Ammon's horn (tissue), 1 donor: ENCODE results near the gene IGLL5.

ENCODE experiments used
- DNase-seq: peaks from one replicate; pipeline ENCODE4 v3.0.0-alpha.2; 2016; ENCODE audit warnings: low spot score

IGLL5 gene

DNA sequence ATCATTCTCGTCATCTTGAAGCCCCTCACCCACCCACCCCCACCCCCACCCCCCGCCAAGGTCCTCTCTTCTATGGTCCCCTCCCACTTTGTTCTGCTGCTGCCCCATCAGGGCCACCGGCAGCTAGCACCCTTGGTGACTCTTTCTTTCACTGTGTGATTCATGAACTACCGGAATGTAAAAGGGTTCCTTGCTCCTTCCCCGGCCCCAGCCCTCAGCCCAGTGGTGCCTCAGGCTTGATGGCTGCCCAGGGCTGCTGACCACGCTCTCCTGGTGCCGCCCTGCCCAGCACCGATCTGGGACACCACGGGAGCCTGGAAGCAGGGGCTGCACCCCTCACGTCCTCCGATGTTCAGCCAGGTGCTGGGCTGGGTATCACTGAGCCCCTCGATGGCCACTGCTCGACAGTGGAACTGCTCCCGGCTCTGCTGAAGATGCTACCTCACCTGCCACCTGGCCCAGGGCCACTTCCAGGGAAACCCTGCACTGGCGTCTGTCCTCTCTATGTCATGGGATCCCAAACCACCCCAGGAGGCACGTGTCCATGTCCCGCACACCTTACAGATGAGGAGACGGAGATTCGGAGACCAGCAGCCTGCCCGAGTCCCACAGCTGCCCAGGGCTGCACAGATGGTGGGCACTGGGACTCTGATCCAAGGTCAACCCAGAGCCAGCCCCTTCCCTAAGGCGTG lies 39.7 kb downstream of the IGLL5 start:
- no peak for DNase-seq

- no peak for DNase-seq
Observed at GRCh38 chr22:22927888-22928665, 40.5 kb downstream of the IGLL5 start.

DNA sequence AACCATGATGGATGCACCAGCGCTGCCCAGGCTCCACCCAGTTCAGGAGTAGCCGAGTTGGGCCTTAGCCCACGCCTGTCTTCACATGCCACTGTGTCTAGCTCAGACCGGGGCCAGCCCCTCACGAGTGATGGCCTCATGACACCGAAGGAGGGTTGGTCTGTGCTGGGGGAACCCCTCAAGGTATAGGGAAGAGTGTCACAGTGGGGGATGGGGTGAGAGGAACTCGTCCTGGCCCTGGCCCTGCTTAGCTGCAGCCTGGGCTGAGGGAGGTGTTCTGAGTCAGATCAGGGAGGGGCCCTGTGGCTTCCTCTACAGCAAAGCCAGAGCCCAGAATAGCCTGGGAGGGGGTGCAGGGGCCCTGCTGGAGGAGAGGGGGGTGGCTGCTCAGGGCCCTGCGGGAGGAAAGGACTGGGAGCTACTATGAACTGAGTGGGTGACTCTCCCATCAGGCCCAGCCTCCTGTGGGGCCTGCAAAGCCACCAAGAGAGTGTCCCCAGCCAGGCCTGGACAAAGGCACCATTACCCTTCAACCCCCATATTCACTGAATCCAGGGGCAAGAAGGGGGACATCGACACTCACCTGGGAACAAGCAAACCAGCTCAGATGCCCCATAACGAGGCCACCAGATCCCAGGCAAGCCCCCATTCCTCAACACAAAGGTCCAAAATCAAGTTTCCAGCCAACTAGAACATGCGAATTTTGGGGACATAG lies 41.2 kb downstream of the IGLL5 start:
- DNase-seq: no peak

DNA sequence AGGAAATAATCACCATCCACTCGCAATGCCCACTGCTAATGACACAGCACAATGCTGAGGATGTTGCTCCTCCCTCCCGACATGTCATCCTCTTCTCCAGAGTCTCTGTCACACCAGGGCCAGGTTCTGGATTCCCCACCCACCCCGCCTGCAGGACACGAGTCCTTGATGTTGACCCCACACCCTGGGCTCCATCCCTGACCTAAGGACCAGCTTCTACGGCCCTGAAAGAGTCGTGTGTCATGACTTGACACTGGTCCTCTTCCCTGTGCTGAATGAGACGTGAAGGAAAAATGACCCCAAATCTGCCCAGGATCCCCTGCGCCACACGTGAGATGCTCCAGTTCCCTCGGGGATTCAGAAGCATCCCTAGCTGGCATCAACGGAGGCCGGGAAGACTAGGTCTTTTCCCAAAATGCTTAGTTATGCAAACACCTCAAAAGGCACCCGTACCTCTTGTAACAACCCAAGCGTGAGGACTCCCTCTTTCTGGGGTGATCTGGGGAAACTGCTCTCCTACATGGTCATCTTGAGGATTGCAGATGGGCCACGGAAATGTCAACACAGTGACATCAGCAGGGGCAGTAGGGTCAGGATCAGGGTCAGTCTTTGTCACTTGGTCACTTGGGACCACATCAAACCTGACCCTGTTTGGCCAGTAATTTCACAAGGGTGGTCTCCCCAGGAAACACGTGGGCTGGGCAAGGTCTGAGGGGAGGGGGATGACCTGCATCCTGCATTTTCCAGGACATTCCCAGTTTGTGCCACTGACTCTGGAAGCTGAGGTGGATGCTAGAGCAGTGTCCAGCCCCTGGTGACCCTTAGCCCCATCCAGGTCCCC lies 42.0 kb downstream of the IGLL5 start:
- no peak for DNase-seq

DNA sequence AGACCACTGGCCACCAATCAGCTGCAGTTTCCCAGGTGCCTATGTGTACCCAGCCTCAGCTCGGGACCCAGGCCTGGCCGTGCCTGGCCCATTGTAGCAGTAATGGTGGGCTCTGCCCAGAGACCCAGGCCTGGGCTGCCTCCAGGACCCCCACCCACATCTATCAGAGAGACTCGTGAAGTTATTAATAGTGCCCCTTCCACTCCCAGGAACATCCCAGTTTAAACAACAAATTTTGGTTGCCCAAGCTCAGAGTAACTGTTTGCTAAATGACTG lies 42.5 kb downstream of the IGLL5 start:
- no peak for DNase-seq

DNA sequence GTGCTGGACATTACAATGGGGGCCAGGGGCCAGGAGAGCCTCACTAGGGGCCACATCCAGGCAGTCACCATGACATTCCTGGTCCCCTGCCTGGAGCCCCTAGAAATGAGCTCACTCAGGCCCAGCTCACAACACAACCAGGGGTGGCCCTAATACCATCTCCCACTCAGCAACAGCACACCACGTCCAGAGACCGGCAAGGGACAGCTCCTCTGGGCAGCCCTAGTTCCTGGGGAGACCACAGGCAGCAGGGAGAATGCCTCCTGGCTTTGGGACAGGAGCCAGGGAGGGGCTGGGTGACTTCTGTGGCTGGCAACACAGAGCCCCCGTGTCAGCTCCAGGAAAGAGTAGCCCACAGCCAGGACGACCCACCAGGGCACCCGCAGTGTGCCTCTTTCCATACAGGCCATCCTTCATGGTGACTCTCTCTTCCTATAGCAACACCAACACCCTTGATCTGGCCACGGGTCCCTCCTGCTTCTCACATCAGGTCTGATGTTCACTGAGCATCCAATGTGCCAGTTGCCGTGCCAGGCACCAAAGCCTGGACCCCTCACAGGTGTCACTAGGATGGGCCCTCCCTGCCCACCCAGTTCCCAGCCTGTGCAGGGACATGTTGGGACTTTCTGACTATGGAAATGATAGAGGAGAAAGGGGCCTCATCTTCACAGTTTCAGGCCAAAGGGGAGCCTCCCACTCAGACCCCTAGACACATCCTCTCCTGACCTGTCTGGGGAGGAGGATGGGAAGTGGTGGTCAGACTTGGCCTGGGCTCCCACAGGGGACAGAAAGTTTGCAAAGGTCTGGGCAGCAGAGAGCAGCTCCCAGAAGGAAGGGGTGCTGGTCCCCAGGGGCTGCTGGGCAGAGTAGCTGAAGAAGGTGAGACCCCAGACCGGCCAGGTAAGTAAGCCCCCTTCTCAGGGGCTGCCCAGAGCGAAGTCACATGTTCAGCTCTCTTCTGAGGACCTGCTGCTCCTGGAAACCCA lies 43.2 kb downstream of the IGLL5 start:
- DNase-seq: no peak

- DNase-seq: no peak
Observed at GRCh38 chr22:22931557-22932270, 44.1 kb downstream of the IGLL5 start.

GRCh38 chr22:22932512-22932941 lies 44.9 kb downstream of the IGLL5 start:
- no peak for DNase-seq

GRCh38 chr22:22933100-22933806 lies 45.6 kb downstream of the IGLL5 start:
- DNase-seq: no peak

DNA sequence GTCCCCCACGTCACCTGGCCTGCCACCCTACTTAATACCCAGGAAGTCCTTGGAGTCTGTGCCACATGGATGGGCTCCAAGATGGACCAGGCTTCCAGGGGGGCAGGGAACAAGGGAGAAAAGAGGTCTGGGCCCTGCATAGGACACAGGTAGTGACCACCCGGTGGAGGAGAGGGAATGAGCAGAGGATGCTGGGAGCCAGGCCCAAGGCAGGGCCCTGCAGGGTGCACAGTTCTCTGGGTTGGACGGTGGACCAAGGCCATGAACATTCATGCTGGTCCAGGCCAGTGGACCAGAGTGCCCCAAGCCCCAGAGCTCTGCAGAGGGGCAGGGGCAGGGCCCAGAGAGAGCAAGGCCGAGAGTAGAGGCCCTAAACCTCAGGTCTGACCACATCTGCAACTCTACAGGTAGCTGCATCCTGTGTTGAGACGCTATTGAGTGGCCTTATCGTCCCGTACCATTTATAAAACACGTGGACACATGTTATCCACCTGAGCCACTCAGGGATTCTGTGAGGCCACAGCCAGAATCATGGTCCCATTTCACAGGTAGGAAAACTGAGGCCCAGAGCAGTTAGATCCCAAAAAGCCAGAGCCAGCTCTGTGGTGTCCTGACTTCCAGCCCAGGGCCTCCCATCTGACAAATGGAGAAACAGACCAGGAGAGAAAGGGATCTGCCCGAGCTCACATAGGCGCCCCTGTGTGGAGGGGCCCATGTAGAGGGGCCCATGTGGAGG lies 46.4 kb downstream of the IGLL5 start:
- DNase-seq: no peak

- DNase-seq: no peak
Observed at GRCh38 chr22:22934543-22935055, 47.0 kb downstream of the IGLL5 start.

DNA sequence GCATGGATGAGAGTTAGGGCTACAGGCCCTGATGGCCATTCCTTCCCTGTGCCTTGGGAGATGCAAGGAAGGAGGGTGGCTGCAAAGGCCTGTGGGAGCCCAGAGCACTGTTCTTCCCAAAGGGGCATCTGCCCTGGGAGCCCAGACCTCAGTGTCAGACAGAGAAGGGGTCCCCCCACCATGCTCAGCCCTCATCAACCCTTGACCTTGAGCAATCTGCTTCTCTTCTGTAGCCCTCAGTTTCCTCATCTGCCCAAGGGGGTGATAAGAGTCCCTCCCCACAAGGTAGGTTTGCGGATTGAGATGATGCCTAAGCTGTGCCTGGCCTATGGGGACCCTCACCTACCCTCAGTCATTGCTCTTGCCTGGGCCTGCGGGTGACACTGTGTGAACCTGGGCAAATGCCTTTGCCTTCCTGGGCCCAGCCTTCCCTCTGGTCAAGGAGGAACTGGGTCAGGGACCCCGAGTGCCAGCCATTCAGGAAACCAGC lies 47.5 kb downstream of the IGLL5 start:
- DNase-seq: no peak

GRCh38 chr22:22935546-22936157 lies 48.0 kb downstream of the IGLL5 start:
- no peak for DNase-seq

DNA sequence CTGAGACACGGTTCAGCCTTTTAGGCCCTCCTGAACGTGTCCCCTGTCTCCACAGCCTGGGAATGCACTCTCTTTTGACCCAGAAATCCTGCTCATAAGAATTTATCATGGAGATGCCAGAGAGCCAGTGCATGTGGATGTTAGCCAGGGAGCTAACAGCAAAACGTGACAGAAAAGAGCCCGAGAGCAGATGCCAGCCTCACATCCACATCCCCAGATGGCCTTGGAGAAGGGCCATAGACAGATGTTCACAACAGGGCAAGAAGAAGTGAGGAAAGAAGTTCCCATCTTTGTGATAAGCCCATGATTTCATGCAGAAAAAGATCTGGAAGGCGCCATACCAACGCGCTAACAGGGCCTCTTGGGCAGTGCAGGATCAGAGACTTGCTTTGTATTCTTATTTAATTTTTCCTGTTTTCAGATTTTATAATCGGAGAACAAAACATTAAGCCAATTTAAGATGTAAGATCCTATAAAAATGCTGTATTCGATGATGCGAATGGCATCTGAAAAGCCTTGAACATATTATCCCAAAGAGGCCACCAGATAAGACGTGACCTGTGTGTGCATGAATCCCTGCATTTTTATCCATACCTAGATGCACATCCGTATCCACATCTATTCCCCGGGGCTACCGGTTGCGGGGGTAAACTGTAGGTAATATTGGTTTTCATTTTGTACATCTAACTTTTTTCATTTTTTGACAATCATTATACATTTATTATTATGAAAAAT lies 48.7 kb downstream of the IGLL5 start:
- DNase-seq: no peak

GRCh38 chr22:22936915-22937656 lies 49.5 kb downstream of the IGLL5 start:
- no peak for DNase-seq

DNA sequence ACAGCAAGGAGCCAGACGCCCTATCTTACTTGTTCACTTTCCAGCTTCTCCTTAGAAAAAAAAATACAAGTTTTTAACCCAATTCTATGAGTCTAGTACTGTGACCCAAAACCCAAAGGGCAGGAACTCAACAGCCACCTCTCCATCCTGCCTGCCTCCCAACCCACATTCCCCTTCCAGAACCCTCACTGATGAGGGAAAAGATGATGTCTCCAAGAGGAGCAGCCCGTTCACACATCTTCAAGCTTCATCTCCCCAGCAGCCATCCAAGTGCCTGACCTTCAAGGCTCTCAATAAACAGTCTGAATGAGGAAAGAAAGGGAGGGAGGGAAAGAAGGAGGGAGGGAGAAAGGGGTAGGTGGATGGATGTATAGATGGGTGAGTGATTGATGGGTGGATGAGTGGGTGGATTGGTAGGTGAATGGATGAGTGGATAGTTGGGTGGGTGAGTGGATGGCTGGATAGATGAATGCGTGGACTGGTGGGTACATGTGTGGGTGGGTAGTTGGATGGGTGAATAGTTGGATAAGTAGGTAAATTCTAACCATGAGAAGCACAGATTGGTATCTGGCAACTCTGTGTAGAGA lies 50.4 kb downstream of the IGLL5 start:
- no peak for DNase-seq
